Neural cell (in vitro differentiated cells): Measurements from ENCODE around the gene ESF1. TPM values are rescaled to one million over a fixed set of nuclear protein-coding genes. Genes with fewer than 3 reads are reported as not detected.

Experiments used
- H2AFZ ChIP-seq: fragments of 200-600, 300-800 bp; sonication (generic), shearing (Covaris generic); 2 replicates; pipeline ENCODE4 v1.6.0; 2014; ENCODE audit warnings: low read depth, mild to moderate bottlenecking, antibody characterized with exemption, low read length, moderate library complexity
- H3F3A ChIP-seq: fragments of 200-600 bp; shearing (Covaris generic); 2 replicates; pipeline ENCODE4 v1.6.1; 2016; ENCODE audit warnings: mild to moderate bottlenecking, moderate library complexity, mixed read lengths, antibody characterized with exemption, low read length; ENCODE audit not compliant: insufficient read depth, poor library complexity, severe bottlenecking
- H3K27ac ChIP-seq: fragments of 200-600, 300-800 bp; sonication (generic), shearing (Covaris generic); 2 replicates; pipeline ENCODE4 v1.5.1; 2014; ENCODE audit warnings: mild to moderate bottlenecking, low read length, moderate library complexity
- H3K27me3 ChIP-seq: fragments of 300-800, 200-600 bp; sonication (generic), shearing (Covaris generic); 2 replicates; pipeline ENCODE4 v1.6.0; 2014; ENCODE audit warnings: mild to moderate bottlenecking, low read depth, low read length, moderate library complexity; ENCODE audit not compliant: insufficient read depth
- H3K36me3 ChIP-seq: fragments of 300-800, 200-600 bp; sonication (generic), shearing (Covaris generic); 2 replicates; pipeline ENCODE4 v1.5.1; 2014; ENCODE audit warnings: mild to moderate bottlenecking, antibody characterized with exemption, low read length, moderate library complexity; ENCODE audit not compliant: insufficient read depth
- H3K4me2 ChIP-seq: fragments of 300-800, 200-600 bp; sonication (generic), shearing (Covaris generic); 2 replicates; pipeline ENCODE4 v1.6.0; 2014; ENCODE audit warnings: mild to moderate bottlenecking, low read length
- H3K4me3 ChIP-seq: fragments of 300-800, 200-600 bp; sonication (generic), shearing (Covaris generic); 2 replicates; pipeline ENCODE4 v1.5.1; 2014; ENCODE audit warnings: mild to moderate bottlenecking, low read length, moderate library complexity
- H3K79me2 ChIP-seq: fragments of 200-600 bp; shearing (Covaris generic); replicated peaks from 2 replicates; pipeline ENCODE4 v1.6.0; 2014; ENCODE audit warnings: mild to moderate bottlenecking, low read length, moderate library complexity; ENCODE audit not compliant: insufficient read depth
- H3K9ac ChIP-seq: fragments of 300-800, 200-600 bp; sonication (generic), shearing (Covaris generic); 2 replicates; pipeline ENCODE4 v1.6.1; 2016; ENCODE audit warnings: mild to moderate bottlenecking, low read length, mixed read lengths
- H3K9me2 ChIP-seq: fragments of 200-600 bp; shearing (Covaris generic); 2 replicates; pipeline ENCODE4 v1.6.1; 2016; ENCODE audit warnings: mild to moderate bottlenecking, low read length, mixed read lengths; ENCODE audit not compliant: insufficient read depth
- H3K9me3 ChIP-seq: fragments of 200-600, 300-800 bp; sonication (generic), shearing (Covaris generic); 2 replicates; pipeline ENCODE4 v1.6.1; 2016; ENCODE audit warnings: mild to moderate bottlenecking, mixed run types, low read length, moderate library complexity, mixed read lengths
- H4K20me1 ChIP-seq: fragments of 200-600 bp; shearing (Covaris generic); 2 replicates; pipeline ENCODE4 v1.6.1; 2016; ENCODE audit warnings: mild to moderate bottlenecking, mixed run types; ENCODE audit not compliant: insufficient read depth
- CTCF ChIP-seq: fragments of 450-650 bp; IDR thresholded peaks from 2 replicates; pipeline ENCODE4 v1.5.1; 2014; ENCODE audit warnings: antibody characterized with exemption, mild to moderate bottlenecking, moderate library complexity; ENCODE audit not compliant: poor library complexity, severe bottlenecking
- EP300 ChIP-seq: fragments of 450-650 bp; conservative IDR thresholded peaks from 2 replicates; pipeline ENCODE4 v1.6.1; 2014; ENCODE audit warnings: antibody characterized with exemption, mild to moderate bottlenecking, moderate library complexity; ENCODE audit not compliant: poor library complexity, severe bottlenecking
- EZH2 ChIP-seq: fragments of 200-600, 300-800 bp; shearing (Covaris generic), sonication (generic); IDR thresholded peaks from 2 replicates; pipeline ENCODE4 v1.6.1; 2014; ENCODE audit warnings: antibody characterized with exemption, low read length, borderline replicate concordance, mild to moderate bottlenecking; ENCODE audit not compliant: insufficient read depth, poor library complexity, severe bottlenecking
- MXI1 ChIP-seq: fragments of 450-650 bp; conservative IDR thresholded peaks from 2 replicates; pipeline ENCODE4 v1.6.1; 2014; ENCODE audit warnings: antibody characterized with exemption, mild to moderate bottlenecking; ENCODE audit not compliant: poor library complexity, severe bottlenecking
- POLR2AphosphoS5 ChIP-seq: IDR thresholded peaks from 2 replicates; pipeline ENCODE4 v1.6.1; 2012
- RAD21 ChIP-seq: fragments of 450-650 bp; conservative IDR thresholded peaks from 2 replicates; pipeline ENCODE4 v1.6.1; 2014; ENCODE audit warnings: antibody characterized with exemption, mild to moderate bottlenecking, moderate library complexity
- REST ChIP-seq: IDR thresholded peaks from 2 replicates; pipeline ENCODE4 v1.6.1; 2012; ENCODE audit warnings: borderline replicate concordance
- SMC3 ChIP-seq: fragments of 450-650 bp; conservative IDR thresholded peaks from 2 replicates; pipeline ENCODE4 v1.6.1; 2014; ENCODE audit warnings: antibody characterized with exemption, mild to moderate bottlenecking, moderate library complexity; ENCODE audit not compliant: poor library complexity
- TAF1 ChIP-seq: IDR thresholded peaks from 2 replicates; pipeline ENCODE4 v1.6.1; 2012; ENCODE audit warnings: low read depth
- polyA plus RNA-seq: library from polyadenylated mRNA; depleted of rRNA; stranded (reverse); fragments of >200 nt; gene quantifications from 2 replicates; pipeline ENCODE4 v1.2.3, GENCODE V29; 2014

The ESF1 gene
- polyA plus RNA-seq, 1 donor from 2014 or later = 10.0 TPM

- Histone ChIP-seq H3K4me3 (no peak overlapping the region), H3K79me2 (no peaks in the 10 kb centered on the region), H3K9me2 (no peaks in the 10 kb centered on the region), H3K27ac (no peak overlapping the region), H4K20me1 (no peaks in the 10 kb centered on the region), H2AFZ (no peak overlapping the region), H3K36me3 (peaks cover 5% of the 10 kb centered on the region), H3K9ac (no peak overlapping the region), H3K9me3 (no peaks in the 10 kb centered on the region), H3K4me2 (no peak overlapping the region), H3K27me3 (no peaks in the 10 kb centered on the region), H3F3A (no peaks in the 10 kb centered on the region)
- TF ChIP-seq EZH2 (no peak), REST (no peak), CTCF (no peak), EP300 (no peak), SMC3 (no peak), TAF1 (no peak), MXI1 (no peak), POLR2AphosphoS5 (no peak)
Measured at GRCh38 chr20:13817342-13817741, 32.6 kb upstream of the ESF1 start.

- H2AFZ ChIP-seq = no peak overlapping the region
- H4K20me1 ChIP-seq = no peaks in the 10 kb centered on the region
- H3K4me2 ChIP-seq = no peak overlapping the region
- H3K9me3 ChIP-seq = no peaks in the 10 kb centered on the region
- H3K79me2 ChIP-seq = no peaks in the 10 kb centered on the region
- no peaks in the 10 kb centered on the region for H3K9me2 ChIP-seq
- no peak for TF ChIP-seq EZH2
- TF ChIP-seq MXI1 = no peak
- no peak for TF ChIP-seq REST
- no peak for TF ChIP-seq SMC3
- TF ChIP-seq EP300 = no peak
- no peak for TF ChIP-seq POLR2AphosphoS5
- no peak for TF ChIP-seq CTCF
- no peak for TF ChIP-seq RAD21
- TF ChIP-seq TAF1 = no peak
- no peaks in the 10 kb centered on the region for H3K27me3 ChIP-seq
- no peak overlapping the region for H3K27ac ChIP-seq
- H3F3A ChIP-seq = no peaks in the 10 kb centered on the region
- no peak overlapping the region for H3K9ac ChIP-seq
- no peak overlapping the region for H3K4me3 ChIP-seq
- H3K36me3 ChIP-seq = peaks cover 5% of the 10 kb centered on the region
Measured at GRCh38 chr20:13816757-13817156, 32.0 kb upstream of the ESF1 start.
